ENCODE measurements around the gene DAPK2.

DNA sequence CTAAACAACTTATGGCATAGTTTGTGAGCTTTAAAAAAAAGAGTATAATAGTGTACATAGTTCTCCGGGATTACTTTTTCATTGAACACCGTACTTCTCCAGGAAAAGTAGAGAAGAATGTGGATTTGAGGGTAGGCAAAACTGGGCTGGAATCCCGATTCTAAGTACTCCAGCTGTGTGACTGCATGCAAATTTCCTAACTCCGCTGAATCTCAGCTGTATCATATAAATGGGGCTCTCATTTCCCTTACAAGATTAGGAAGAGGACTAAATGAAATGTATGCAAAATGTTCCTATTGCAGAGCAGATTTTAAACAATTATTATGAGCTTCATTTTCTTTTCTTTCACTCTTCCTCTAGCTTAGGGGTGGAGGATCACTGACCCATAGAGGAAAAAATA lies 142.2 kb downstream of the DAPK2 start:
- TF ChIP-seq EZH2 (IDR thresholded peaks at IDR 0.05; ENCODE audit: low read length, unreplicated experiment) (no peak), EZH2phosphoT487 (IDR thresholded peaks at IDR 0.05; ENCODE audit: borderline replicate concordance, low read length) (no peak)
- TF ChIP-seq, protein P1, sequence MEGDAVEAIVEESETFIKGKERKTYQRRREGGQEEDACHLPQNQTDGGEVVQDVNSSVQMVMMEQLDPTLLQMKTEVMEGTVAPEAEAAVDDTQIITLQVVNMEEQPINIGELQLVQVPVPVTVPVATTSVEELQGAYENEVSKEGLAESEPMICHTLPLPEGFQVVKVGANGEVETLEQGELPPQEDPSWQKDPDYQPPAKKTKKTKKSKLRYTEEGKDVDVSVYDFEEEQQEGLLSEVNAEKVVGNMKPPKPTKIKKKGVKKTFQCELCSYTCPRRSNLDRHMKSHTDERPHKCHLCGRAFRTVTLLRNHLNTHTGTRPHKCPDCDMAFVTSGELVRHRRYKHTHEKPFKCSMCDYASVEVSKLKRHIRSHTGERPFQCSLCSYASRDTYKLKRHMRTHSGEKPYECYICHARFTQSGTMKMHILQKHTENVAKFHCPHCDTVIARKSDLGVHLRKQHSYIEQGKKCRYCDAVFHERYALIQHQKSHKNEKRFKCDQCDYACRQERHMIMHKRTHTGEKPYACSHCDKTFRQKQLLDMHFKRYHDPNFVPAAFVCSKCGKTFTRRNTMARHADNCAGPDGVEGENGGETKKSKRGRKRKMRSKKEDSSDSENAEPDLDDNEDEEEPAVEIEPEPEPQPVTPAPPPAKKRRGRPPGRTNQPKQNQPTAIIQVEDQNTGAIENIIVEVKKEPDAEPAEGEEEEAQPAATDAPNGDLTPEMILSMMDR (conservative IDR thresholded peaks at IDR 0.05; ENCODE audit: low read depth, low read length), result no peak
